ENCODE measurements around the gene GREB1.

GREB1 gene

DNA sequence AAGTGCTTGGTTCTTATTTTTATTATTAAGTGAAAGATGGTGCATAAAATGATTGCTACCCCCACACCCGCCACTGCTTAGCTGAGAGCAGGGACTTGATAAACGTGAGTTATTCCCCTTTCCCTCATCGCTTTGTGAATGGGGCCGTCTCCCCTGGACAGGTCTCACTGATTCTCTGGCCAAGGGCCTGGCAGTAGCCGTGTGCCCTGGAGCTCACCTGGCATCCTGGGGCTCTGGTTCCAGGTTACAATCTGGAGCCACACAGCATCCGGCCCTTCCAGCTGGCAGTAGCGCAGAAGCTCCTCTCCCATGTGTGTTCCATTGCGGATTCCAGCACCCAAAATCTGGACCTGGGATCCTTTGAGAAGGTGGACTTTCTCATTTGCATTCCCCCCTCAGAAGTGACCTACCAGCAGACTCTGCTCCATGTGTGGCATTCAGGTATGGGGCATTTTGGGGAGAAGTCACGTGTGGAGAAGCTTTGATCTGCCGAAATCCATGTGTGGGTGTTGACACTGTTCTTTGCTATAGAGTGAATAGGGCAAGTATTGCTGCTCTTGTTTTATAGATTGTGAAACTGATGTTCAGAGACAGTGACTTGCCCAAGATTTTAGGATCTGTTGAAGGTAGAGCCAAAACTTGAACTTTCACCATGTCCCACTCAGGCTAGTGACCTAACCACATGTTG is 63.8 kb downstream of the GREB1 start:
- DNase-seq (ENCODE audit: low spot score): no peak
- in situ Hi-C loops (cut with MboI; ENCODE audit: low pct_unique_long_range_greater_than_20kb, low sequenced_read_pairs, unreplicated experiment): loop anchor here (25.0 kb wide), 2 partner anchors 460 to 760 kb away; a partner anchor contains a TSS
- TF ChIP-seq, protein P1, sequence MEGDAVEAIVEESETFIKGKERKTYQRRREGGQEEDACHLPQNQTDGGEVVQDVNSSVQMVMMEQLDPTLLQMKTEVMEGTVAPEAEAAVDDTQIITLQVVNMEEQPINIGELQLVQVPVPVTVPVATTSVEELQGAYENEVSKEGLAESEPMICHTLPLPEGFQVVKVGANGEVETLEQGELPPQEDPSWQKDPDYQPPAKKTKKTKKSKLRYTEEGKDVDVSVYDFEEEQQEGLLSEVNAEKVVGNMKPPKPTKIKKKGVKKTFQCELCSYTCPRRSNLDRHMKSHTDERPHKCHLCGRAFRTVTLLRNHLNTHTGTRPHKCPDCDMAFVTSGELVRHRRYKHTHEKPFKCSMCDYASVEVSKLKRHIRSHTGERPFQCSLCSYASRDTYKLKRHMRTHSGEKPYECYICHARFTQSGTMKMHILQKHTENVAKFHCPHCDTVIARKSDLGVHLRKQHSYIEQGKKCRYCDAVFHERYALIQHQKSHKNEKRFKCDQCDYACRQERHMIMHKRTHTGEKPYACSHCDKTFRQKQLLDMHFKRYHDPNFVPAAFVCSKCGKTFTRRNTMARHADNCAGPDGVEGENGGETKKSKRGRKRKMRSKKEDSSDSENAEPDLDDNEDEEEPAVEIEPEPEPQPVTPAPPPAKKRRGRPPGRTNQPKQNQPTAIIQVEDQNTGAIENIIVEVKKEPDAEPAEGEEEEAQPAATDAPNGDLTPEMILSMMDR (IDR thresholded peaks at IDR 0.05; ENCODE audit: extremely low read depth, insufficient read depth, missing control alignments): no peak

DNA sequence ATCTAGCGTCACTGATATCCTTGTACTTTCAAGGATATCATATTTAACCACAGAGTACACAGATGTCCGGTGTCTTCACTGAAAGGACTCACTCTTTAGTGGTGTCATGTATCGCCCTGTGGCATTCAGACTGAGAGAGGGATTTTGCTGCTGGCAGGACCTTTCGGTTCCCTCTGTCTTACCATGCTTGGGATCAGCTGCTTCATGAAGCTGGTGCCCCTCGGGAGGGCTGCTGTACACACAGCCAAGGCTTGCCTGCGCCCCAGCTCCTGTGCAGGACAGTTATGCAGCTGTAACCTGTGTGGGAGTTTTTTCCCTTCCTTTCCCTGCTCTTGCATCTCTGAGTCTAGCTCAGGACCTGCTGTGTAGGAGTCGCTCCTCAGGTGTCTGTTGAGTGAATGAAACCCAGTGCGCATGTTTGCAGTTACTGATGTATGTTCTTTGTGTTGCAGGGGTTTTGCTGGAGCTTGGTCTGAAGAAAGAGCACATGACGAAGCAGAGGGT is 64.4 kb downstream of the GREB1 start:
- in situ Hi-C loops (cut with MboI; ENCODE audit: low pct_unique_long_range_greater_than_20kb, low sequenced_read_pairs, unreplicated experiment): loop anchor here (25.0 kb wide), 2 partner anchors 461 to 761 kb away; a partner anchor contains a TSS

DNA sequence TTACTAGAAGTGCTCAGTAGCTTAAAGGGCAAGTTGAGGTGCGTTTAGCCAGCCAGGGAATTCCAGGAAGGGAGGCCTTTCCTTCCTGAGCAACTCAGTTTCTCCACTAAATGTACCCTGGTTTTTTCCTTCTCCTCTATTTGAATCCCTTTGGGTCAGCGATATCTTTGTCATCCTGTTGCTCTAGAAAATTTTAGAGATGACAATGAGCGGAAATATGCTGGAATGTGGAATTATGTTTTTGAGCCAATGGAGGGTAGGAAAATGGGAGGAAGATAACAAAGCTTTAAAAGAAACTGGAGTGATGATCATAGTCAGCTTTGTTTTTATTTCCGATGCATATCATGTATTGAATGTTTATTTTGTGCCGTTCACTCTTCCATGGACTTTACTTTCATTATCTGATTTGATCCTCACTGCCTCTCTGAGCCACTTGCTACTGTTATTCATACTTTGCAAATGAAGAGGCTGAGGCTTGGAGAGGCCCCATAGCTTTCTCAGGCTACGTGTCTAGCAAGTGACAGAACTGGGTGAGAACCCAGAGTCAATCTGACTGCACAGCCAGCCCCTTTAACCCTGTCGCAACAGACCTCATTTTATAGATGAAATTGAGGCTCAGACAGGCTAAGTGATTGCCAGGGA is 68.8 kb downstream of the GREB1 start:
- no peak for DNase-seq (ENCODE audit: low spot score)
- in situ Hi-C loops (cut with MboI; ENCODE audit: low pct_unique_long_range_greater_than_20kb, low sequenced_read_pairs, unreplicated experiment): no loop called here
- TF ChIP-seq, protein P1 (IDR thresholded peaks at IDR 0.05; ENCODE audit: extremely low read depth, insufficient read depth, missing control alignments): no peak

More for the DNA sequence above, 64.4 kb downstream of the GREB1 start:
- DNase-seq (ENCODE audit: low spot score): no peak
- TF ChIP-seq, protein P1 (IDR thresholded peaks at IDR 0.05; ENCODE audit: extremely low read depth, insufficient read depth, missing control alignments): no peak

DNA sequence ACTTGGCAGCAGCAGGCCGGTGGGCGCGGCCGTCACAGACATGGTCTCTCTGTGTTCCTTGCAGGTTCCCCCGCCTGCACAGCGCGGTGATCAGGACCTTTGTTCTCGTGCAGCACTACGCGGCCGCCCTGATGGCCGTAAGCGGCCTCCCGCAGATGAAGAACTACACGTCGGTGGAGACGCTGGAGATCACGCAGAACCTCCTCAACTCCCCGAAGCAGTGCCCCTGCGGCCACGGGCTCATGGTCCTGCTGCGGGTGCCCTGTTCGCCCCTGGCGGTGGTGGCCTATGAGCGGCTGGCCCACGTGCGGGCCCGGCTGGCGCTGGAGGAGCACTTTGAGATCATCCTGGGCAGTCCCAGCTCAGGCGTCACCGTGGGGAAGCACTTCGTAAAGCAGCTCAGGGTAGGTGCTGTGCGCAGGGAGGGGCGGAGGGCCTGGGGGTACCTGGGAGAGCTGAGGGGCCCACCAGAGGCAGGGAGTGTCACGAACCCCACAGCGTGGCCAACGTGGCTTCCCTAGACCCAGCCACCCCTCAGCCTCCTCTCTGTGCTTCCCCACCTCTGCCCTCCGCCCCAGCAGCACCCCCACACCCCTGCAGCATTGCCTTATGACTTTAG is 76.9 kb downstream of the GREB1 start:
- in situ Hi-C loops (cut with MboI; ENCODE audit: low pct_unique_long_range_greater_than_20kb, low sequenced_read_pairs, unreplicated experiment): no loop called here
- TF ChIP-seq, protein P1 (IDR thresholded peaks at IDR 0.05; ENCODE audit: extremely low read depth, insufficient read depth, missing control alignments): no peak
- DNase-seq (ENCODE audit: low spot score): no peak

DNA sequence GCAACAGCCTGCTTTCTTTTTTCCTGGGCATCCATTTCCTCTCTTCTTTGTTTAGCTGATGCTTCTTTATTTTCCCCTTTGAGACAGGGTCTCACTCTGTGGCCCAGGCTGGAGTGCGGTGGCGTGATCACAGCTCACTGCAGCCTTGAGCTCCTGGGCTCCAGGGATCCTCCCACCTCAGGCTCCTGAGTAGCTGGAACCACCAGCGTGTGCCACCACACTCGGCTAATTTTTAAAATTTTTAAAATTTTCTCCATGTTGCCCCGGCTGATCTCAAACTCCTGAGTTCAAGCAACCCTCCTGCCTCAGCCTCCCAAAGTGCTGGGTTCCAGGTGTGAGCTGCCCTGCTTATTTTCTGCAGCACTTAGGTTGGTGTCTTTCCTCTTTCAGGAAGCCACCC is 77.4 kb downstream of the GREB1 start:
- TF ChIP-seq, protein P1 (IDR thresholded peaks at IDR 0.05; ENCODE audit: extremely low read depth, insufficient read depth, missing control alignments): no peak
- in situ Hi-C loops (cut with MboI; ENCODE audit: low pct_unique_long_range_greater_than_20kb, low sequenced_read_pairs, unreplicated experiment): no loop called here
- DNase-seq (ENCODE audit: low spot score): no peak

DNA sequence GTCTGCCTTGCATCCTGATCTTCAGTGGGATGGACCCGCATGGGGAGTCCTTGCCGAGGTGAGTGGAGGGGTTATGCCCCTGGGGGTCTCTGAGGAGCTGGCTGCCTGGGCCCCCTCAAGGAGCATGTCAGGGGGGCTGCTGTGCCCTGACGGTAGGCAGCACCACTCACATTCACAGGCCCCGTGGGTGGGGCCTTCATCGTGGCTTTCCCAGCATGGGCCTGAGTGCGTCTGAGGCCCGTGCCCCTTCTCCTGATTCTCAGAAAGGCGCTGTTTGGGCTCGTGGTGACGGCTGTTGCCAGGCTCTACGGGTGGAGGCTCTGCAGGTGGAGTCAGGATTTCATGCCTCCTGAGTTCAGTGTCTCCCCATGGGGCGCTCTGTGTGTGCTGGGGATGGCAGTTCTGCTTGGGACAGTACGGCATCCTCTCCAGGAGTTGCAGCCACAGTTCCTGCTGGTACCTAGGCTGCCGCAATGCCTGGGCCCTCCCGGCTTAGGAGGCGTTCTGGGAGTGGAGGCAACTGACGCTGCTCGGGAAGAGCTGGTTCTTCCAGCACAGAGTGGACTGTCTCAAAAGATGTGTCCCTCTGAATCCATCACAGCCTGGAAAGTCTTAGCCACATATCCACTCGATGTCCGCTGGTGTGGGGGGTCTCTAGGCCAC is 78.8 kb downstream of the GREB1 start:
- TF ChIP-seq, protein P1 (IDR thresholded peaks at IDR 0.05; ENCODE audit: extremely low read depth, insufficient read depth, missing control alignments): no peak
- DNase-seq (ENCODE audit: low spot score): no peak
- in situ Hi-C loops (cut with MboI; ENCODE audit: low pct_unique_long_range_greater_than_20kb, low sequenced_read_pairs, unreplicated experiment): no loop called here
